Measurements from ENCODE around the gene PPP1R1C. TPM values are rescaled to one million over a fixed set of nuclear protein-coding genes. Genes with fewer than 3 reads are reported as not detected.
"Not testable (repeated sequence)": the region's sequence is repeated elsewhere in the genome, so short reads cannot be mapped to it uniquely, and the experiment has no call there.

The PPP1R1C gene
- total RNA-seq, 4 donors from 2014 or later, result 0.87 to 8.8 (median 4.1) TPM

GRCh38 chr2:181952404-181953226, 33.0 kb upstream of the PPP1R1C start:
- WGBS, 2 donors, result 94 to 95% methylated on average over 1 of the region's 1 CpG
- no peaks in the 10 kb centered on the region for H3K36me3 ChIP-seq
- no peak for DNase-seq (ENCODE audit: low spot score in 2 of 2)
- H3K27me3 ChIP-seq, result no peaks in the 10 kb centered on the region
- no peaks in the 10 kb centered on the region for H3K9me3 ChIP-seq
- H3K4me1 ChIP-seq, result peaks cover 0 to 17% (median 5%) of the 10 kb centered on the region in 4 donors
- TF ChIP-seq EP300 (IDR thresholded peaks at IDR 0.05) (no peak), POLR2A (IDR thresholded peaks at IDR 0.05) (no peak)
- TF ChIP-seq, protein P1, sequence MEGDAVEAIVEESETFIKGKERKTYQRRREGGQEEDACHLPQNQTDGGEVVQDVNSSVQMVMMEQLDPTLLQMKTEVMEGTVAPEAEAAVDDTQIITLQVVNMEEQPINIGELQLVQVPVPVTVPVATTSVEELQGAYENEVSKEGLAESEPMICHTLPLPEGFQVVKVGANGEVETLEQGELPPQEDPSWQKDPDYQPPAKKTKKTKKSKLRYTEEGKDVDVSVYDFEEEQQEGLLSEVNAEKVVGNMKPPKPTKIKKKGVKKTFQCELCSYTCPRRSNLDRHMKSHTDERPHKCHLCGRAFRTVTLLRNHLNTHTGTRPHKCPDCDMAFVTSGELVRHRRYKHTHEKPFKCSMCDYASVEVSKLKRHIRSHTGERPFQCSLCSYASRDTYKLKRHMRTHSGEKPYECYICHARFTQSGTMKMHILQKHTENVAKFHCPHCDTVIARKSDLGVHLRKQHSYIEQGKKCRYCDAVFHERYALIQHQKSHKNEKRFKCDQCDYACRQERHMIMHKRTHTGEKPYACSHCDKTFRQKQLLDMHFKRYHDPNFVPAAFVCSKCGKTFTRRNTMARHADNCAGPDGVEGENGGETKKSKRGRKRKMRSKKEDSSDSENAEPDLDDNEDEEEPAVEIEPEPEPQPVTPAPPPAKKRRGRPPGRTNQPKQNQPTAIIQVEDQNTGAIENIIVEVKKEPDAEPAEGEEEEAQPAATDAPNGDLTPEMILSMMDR (IDR thresholded peaks at IDR 0.05), result no peak
- no peak overlapping the region for H3K27ac ChIP-seq
- no peak overlapping the region for H3K4me3 ChIP-seq

- Histone ChIP-seq H3K36me3 (no peaks in the 10 kb centered on the region), H3K27ac (peak overlapping the region in 1 of 4 donors; percentile 23), H3K4me1 (peaks cover 0 to 17% (median 5%) of the 10 kb centered on the region in 4 donors), H3K9me3 (no peaks in the 10 kb centered on the region), H3K27me3 (no peaks in the 10 kb centered on the region), H3K4me3 (peak overlapping the region; percentile 21 to 49 (median 30))
- TF ChIP-seq, protein P1 (IDR thresholded peaks at IDR 0.05), result peak; percentile 46 to 79 (median 59)
- TF ChIP-seq EP300 (IDR thresholded peaks at IDR 0.05), result no peak
- DNase-seq (ENCODE audit: low spot score in 2 of 2), result peak; percentile 25 to 47
- WGBS, 2 donors, result 2 to 5% methylated on average over 17 to 19 of the region's 19 CpGs
Measured at GRCh38 chr2:181953881-181954537, 31.6 kb upstream of the PPP1R1C start.

GRCh38 chr2:181954538-181954883, 31.1 kb upstream of the PPP1R1C start:
- Histone ChIP-seq H3K9me3 (no peaks in the 10 kb centered on the region), H3K4me3 (peak overlapping the region; percentile 21 to 49 (median 30)), H3K4me1 (peaks cover 0 to 17% (median 5%) of the 10 kb centered on the region in 4 donors), H3K27ac (no peak overlapping the region), H3K36me3 (no peaks in the 10 kb centered on the region), H3K27me3 (no peaks in the 10 kb centered on the region)
- no peak for DNase-seq (ENCODE audit: low spot score in 2 of 2)
- 22 to 23% methylated on average over 4 of the region's 4 CpGs for WGBS, 2 donors
- TF ChIP-seq, protein P1 (IDR thresholded peaks at IDR 0.05), result no peak
- TF ChIP-seq EP300 (IDR thresholded peaks at IDR 0.05) (no peak), POLR2A (IDR thresholded peaks at IDR 0.05) (no peak)

GRCh38 chr2:181955010-181955409, 30.6 kb upstream of the PPP1R1C start:
- no peaks in the 10 kb centered on the region for H3K36me3 ChIP-seq
- TF ChIP-seq, protein P1 (IDR thresholded peaks at IDR 0.05), result no peak
- TF ChIP-seq EP300 (IDR thresholded peaks at IDR 0.05), result no peak
- no peak for TF ChIP-seq POLR2A (IDR thresholded peaks at IDR 0.05)
- 14 to 17% methylated on average over 1 of the region's 1 CpG for WGBS, 2 donors
- H3K27ac ChIP-seq, result no peak overlapping the region
- DNase-seq (ENCODE audit: low spot score in 2 of 2), result no peak
- peaks cover 0 to 17% (median 5%) of the 10 kb centered on the region in 4 donors for H3K4me1 ChIP-seq
- H3K27me3 ChIP-seq, result no peaks in the 10 kb centered on the region
- no peak overlapping the region for H3K4me3 ChIP-seq
- H3K9me3 ChIP-seq, result no peaks in the 10 kb centered on the region

- H3K9me3 ChIP-seq; H3K36me3 ChIP-seq; H3K4me3 ChIP-seq; H3K27ac ChIP-seq; DNase-seq (ENCODE audit: low spot score in 2 of 2); H3K27me3 ChIP-seq: not testable (repeated sequence)
- 96 to 100% methylated on average over 3 of the region's 3 CpGs for WGBS, 2 donors
- H3K4me1 ChIP-seq, result peaks cover 0 to 17% (median 5%) of the 10 kb centered on the region in 4 donors
Measured at GRCh38 chr2:181955866-181956265, 29.8 kb upstream of the PPP1R1C start.
